Body of pancreas (tissue), 4 donors: ENCODE measurements around the gene ADGRL3. TPM values are rescaled to one million over a fixed set of nuclear protein-coding genes. Genes with fewer than 3 reads are reported as not detected.

Source experiments
- ATAC-seq: fragments of 150-250 bp; one replicate; pipeline ENCODE4 v1.9.1; 2016
- DNase-seq, 4 donors: peaks; one replicate each; pipeline ENCODE4 v3.0.0-alpha.2; 2019
- H3K27ac ChIP-seq, 4 donors: fragments of 200-600 bp; sonication (generic); 1 replicate in 3 of 4; 2 replicates in 1 of 4; pipeline versions ENCODE4 v1.5.1 to v1.6.1; 2016 to 2019; ENCODE audit warnings: mild to moderate bottlenecking in 1 of 4, mixed read lengths in 1 of 4, moderate library complexity in 1 of 4
- H3K27me3 ChIP-seq, 2 donors: fragments of 200-600 bp; sonication (generic); one replicate each; pipeline ENCODE4 v1.6.0; 2016; ENCODE audit warnings: mild to moderate bottlenecking in 1 of 2
- H3K36me3 ChIP-seq, 2 donors: fragments of 200-600 bp; sonication (generic); replicated peaks in 1 of 2; 2 replicates each; pipeline ENCODE4 v1.5.1; 2016; ENCODE audit warnings: low read depth in 2 of 2; ENCODE audit not compliant: insufficient read depth in 1 of 2
- H3K4me1 ChIP-seq: fragments of 200-600 bp; sonication (generic); one replicate; pipeline ENCODE4 v1.6.0; 2016
- H3K4me3 ChIP-seq, 2 donors: fragments of 200-600 bp; sonication (generic); 1 replicate in 1 of 2; 2 replicates in 1 of 2; pipeline ENCODE4 v1.5.1; 2016 to 2019
- H3K9me3 ChIP-seq, 3 donors: fragments of 200-600 bp; sonication (generic); 1 replicate in 2 of 3; 2 replicates in 1 of 3; pipeline ENCODE4 v1.5.1; 2016
- POLR2A ChIP-seq, 3 donors: fragments of 450-650 bp; IDR thresholded peaks; one replicate each; pipeline ENCODE4 v1.6.1; 2016; ENCODE audit warnings: antibody characterized with exemption in 3 of 3, mild to moderate bottlenecking in 2 of 3
- WGBS, 2 donors: methylation state at CpG; one replicate each; pipeline ENCODE4 v1.1.5; 2017; 5-methylcytosine and 5-hydroxymethylcytosine counted together
- intact Hi-C: fragments of 100-400 bp; cut with DNase I; formaldehyde crosslinking; loops from one replicate; pipeline ENCODE4 v1.15.1; 2023
- total RNA-seq, 2 donors: library from RNA; depleted of rRNA; stranded (reverse); fragments of >200 nt; gene quantifications; one replicate each; pipeline ENCODE4 v1.1.0, GENCODE V29; 2016
- TF ChIP-seq, protein P1 (sequence below), 7 experiments: fragments of 450-650 bp in 4 of 7; fragments of 200-600 bp in 3 of 7; sonication (generic) in 3 of 7; IDR thresholded peaks; one replicate each; pipeline ENCODE4 v1.5.1; 2016 to 2019; ENCODE audit warnings: antibody characterized with exemption in 7 of 7

ADGRL3 gene
- total RNA-seq, 2 donors from 2014 or later: 0.33 to 1.0 TPM

DNA sequence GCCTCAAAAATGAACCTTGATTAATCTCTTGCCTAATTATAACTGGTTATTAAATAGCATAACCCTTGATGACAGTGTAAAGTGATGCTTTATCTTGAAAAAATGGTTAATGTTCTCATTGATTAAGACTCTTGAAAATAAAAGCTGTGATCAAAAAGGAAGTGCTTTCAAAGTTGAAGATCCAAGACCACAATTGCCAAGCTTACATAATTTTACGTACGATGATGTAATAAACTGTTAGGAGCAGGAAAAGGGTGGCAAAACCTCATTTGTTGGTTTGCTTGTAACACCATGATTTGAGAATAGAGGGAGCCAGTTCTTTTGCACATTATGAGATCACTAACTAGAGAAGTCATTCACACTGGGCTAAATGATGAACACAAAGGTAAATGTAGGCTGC is 322.2 kb downstream of the ADGRL3 start:
- TF ChIP-seq POLR2A (IDR thresholded peaks at IDR 0.05): no peak
- TF ChIP-seq, protein P1, sequence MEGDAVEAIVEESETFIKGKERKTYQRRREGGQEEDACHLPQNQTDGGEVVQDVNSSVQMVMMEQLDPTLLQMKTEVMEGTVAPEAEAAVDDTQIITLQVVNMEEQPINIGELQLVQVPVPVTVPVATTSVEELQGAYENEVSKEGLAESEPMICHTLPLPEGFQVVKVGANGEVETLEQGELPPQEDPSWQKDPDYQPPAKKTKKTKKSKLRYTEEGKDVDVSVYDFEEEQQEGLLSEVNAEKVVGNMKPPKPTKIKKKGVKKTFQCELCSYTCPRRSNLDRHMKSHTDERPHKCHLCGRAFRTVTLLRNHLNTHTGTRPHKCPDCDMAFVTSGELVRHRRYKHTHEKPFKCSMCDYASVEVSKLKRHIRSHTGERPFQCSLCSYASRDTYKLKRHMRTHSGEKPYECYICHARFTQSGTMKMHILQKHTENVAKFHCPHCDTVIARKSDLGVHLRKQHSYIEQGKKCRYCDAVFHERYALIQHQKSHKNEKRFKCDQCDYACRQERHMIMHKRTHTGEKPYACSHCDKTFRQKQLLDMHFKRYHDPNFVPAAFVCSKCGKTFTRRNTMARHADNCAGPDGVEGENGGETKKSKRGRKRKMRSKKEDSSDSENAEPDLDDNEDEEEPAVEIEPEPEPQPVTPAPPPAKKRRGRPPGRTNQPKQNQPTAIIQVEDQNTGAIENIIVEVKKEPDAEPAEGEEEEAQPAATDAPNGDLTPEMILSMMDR (IDR thresholded peaks at IDR 0.05): no peak
- H3K27me3 ChIP-seq: no peaks in the 10 kb centered on the region
- no peak for DNase-seq
- H3K4me1 ChIP-seq: no peaks in the 10 kb centered on the region
- H3K36me3 ChIP-seq: no peaks in the 10 kb centered on the region
- intact Hi-C loops: no loop called here
- ATAC-seq: no peak
- H3K9me3 ChIP-seq: no peaks in the 10 kb centered on the region
- H3K27ac ChIP-seq: no peak overlapping the region
- no peak overlapping the region for H3K4me3 ChIP-seq
- 65 to 77% methylated on average over 2 of the region's 2 CpGs for WGBS, 2 donors

DNA sequence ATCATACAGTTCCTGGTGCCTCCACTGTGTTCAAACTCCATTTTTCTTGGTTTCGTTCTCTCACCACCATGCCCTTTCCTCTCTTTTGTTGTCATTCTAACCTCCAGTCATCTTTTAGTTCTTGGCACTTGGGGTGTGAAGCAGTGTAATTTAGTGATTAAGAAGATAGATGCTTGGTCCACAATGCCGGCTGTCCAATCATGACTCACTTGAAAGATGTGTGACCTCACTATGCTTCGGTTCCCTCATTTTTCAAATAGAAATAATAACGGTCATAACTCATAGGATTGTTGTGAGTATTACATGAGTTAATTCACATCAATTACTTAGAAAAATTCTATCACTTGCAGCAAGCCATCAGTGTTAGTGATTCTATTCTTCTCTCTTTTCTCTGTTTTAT is 327.8 kb downstream of the ADGRL3 start:
- no peaks in the 10 kb centered on the region for H3K27me3 ChIP-seq
- ATAC-seq: no peak
- intact Hi-C loops: no loop called here
- no peaks in the 10 kb centered on the region for H3K9me3 ChIP-seq
- TF ChIP-seq POLR2A (IDR thresholded peaks at IDR 0.05): no peak
- TF ChIP-seq, protein P1 (IDR thresholded peaks at IDR 0.05): no peak
- H3K4me1 ChIP-seq: no peaks in the 10 kb centered on the region
- WGBS, 2 donors: 67 to 74% methylated on average over 4 of the region's 4 CpGs
- DNase-seq: no peak
- H3K4me3 ChIP-seq: no peak overlapping the region
- no peaks in the 10 kb centered on the region for H3K36me3 ChIP-seq
- no peak overlapping the region for H3K27ac ChIP-seq

DNA sequence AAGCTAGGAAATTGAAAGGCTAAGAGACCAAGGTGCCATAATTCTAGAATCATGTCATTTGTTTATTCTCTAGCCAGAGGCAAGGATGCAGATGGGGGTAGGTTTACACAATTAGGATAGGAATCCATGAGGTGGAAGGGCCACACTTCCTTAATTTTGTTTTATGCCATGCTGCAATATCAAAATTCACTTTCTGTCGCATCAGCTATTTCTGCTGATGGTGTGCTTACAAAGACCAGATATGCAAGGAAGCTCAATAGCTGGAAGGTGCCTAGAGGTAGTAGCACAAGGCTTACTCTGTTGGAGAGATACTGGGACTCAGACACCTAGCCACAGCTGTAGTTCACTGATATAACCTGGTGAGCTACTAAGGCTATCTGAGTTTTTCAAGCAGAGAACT is 328.5 kb downstream of the ADGRL3 start:
- intact Hi-C loops: no loop called here
- Histone ChIP-seq H3K4me3 (no peak overlapping the region), H3K27me3 (no peaks in the 10 kb centered on the region), H3K27ac (no peak overlapping the region), H3K36me3 (no peaks in the 10 kb centered on the region), H3K4me1 (no peaks in the 10 kb centered on the region), H3K9me3 (no peaks in the 10 kb centered on the region)
- TF ChIP-seq, protein P1 (IDR thresholded peaks at IDR 0.05): no peak
- TF ChIP-seq POLR2A (IDR thresholded peaks at IDR 0.05): no peak
- ATAC-seq: no peak
- no peak for DNase-seq
- 73 to 100% methylated on average over 1 of the region's 1 CpG for WGBS, 2 donors

DNA sequence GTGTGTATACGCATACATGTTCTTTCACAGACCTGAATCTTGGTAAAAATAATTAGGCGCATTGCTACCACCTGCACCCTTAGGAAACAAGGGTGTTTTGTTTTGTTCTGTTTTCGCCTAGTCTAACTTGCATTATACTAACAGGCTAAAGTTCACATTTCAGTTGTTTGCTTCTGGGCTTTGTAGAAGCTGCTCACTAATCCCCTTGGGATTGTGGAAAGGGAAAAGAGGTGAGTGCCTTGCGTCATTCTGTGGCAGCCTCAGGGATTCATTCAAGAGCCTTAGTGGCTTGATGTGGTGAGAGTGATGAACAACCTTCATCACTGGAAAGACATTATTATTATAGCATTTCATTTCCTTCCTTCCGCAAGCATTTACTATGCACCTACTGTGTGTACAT is 331.1 kb downstream of the ADGRL3 start:
- ATAC-seq (no peak), DNase-seq (no peak)
- Histone ChIP-seq H3K27me3 (no peaks in the 10 kb centered on the region), H3K27ac (no peak overlapping the region), H3K9me3 (no peaks in the 10 kb centered on the region), H3K4me1 (no peaks in the 10 kb centered on the region), H3K4me3 (no peak overlapping the region), H3K36me3 (no peaks in the 10 kb centered on the region)
- intact Hi-C loops: no loop called here
- WGBS, 2 donors: 67 to 70% methylated on average over 5 of the region's 5 CpGs
- TF ChIP-seq, protein P1 (IDR thresholded peaks at IDR 0.05): no peak
- no peak for TF ChIP-seq POLR2A (IDR thresholded peaks at IDR 0.05)

DNA sequence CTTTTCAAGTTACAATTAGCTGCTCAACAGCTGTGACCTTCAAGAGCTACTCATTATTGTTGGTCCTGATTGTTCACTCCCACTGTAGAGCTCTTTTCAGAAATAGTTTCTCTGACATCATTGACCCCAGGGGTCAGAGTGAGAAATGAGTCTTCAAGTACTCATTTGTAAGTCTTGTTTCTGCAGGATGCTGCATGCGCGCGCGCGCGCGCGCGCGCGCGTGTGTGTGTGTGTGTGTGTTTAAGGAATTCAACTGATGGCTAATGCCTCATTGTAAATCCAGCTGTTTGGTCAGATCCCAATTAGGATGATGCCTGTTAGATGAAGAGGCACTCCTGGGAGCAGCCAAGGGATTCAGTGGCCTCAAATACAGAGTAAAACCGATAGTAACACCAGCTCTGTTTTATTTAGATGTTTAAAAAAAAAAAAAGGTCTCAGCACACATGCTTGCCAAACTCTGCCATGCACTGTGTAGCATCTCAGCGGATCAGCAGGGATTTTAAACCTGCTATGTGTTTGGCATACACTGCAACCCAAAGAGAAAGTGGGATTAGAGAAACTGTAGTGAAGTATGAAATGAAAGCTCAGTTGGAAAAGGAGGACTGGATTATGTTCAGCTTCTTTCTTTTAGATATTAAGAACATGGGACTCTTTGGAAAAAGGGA is 332.3 kb downstream of the ADGRL3 start:
- no peaks in the 10 kb centered on the region for H3K9me3 ChIP-seq
- TF ChIP-seq, protein P1 (IDR thresholded peaks at IDR 0.05): no peak
- no peak for TF ChIP-seq POLR2A (IDR thresholded peaks at IDR 0.05)
- no peaks in the 10 kb centered on the region for H3K27me3 ChIP-seq
- no peaks in the 10 kb centered on the region for H3K4me1 ChIP-seq
- DNase-seq (no peak), ATAC-seq (no peak)
- no peak overlapping the region for H3K4me3 ChIP-seq
- H3K36me3 ChIP-seq: no peaks in the 10 kb centered on the region
- intact Hi-C loops: no loop called here
- 23 to 26% methylated on average over 14 of the region's 14 CpGs for WGBS, 2 donors
- no peak overlapping the region for H3K27ac ChIP-seq
